Nephron progenitor cell (in vitro differentiated cells): ENCODE results near the gene TLN1.

Experiments
- DNase-seq: peaks from one replicate; pipeline ENCODE4 v3.0.0; 2021
- H3K27ac Mint-ChIP-seq: 2 replicates; pipeline ENCODE4 v1.8.0; 2021; ENCODE audit warnings: mild to moderate bottlenecking, moderate library complexity, mixed read lengths
- H3K27me3 Mint-ChIP-seq: 2 replicates; pipeline ENCODE4 v1.8.0; 2021; ENCODE audit warnings: mild to moderate bottlenecking, low read depth, mixed read lengths; ENCODE audit not compliant: poor library complexity
- H3K36me3 Mint-ChIP-seq: 2 replicates; pipeline ENCODE4 v1.8.0; 2021; ENCODE audit warnings: low read depth, mixed read lengths
- H3K4me1 Mint-ChIP-seq: 2 replicates; pipeline ENCODE4 v1.8.0; 2021; ENCODE audit warnings: mixed read lengths
- H3K4me3 Mint-ChIP-seq: 2 replicates; pipeline ENCODE4 v1.8.0; 2021; ENCODE audit warnings: mild to moderate bottlenecking, moderate library complexity, mixed read lengths
- H3K9me3 Mint-ChIP-seq: 2 replicates; pipeline ENCODE4 v1.8.0; 2021; ENCODE audit warnings: mild to moderate bottlenecking, moderate library complexity, mixed read lengths
- CTCF ChIP-seq: fragments of 200-600 bp; sonication (generic); IDR thresholded peaks from 2 replicates; pipeline ENCODE4 v1.5.0; 2021; ENCODE audit warnings: antibody characterized with exemption

TLN1 gene

DNA sequence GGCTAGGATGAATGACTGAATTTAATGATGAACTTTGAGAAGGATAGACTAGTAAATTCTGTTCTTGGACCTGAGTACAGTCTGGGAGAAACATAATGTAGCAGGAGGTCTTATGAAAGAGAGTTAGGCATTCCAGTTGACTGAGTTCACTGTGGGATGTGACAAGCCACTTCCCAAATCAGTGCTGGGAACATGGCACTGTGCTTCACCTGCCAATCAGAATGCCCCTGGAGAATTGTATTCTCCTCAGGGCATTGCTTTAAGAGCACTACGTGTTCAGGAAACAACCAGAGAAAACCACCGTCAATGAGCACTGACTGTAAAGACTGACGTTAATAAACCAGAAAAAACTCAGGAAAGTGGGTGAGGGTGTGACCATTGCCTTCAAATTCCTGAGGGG is 72.7 kb downstream of the TLN1 start:
- Mint-ChIP-seq H3K4me3 (peak overlapping the region; percentile 86), H3K36me3 (peaks cover 28% of the 10 kb centered on the region), H3K4me1 (peaks cover 67% of the 10 kb centered on the region), H3K9me3 (peaks cover 4% of the 10 kb centered on the region), H3K27me3 (peaks cover 15% of the 10 kb centered on the region), H3K27ac (peak overlapping the region; percentile 7)
- TF ChIP-seq CTCF = no peak
- no peak for DNase-seq

DNA sequence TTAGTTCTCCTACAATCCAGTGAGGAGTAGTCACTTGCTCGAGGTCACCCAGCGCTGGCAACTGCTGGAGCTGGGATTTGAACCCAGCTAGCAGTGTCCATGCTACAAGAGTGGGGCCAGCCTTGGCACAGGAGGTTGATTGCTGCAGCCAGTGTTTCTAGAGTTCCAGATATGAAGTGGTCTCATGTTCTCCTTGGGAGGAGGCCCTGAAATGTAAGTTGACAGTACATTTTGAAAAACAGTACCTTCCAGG is 73.1 kb downstream of the TLN1 start:
- Mint-ChIP-seq H3K27me3 (peaks cover 20% of the 10 kb centered on the region), H3K9me3 (peaks cover 4% of the 10 kb centered on the region), H3K27ac (peak overlapping the region; percentile 7), H3K4me1 (peaks cover 63% of the 10 kb centered on the region), H3K36me3 (peaks cover 28% of the 10 kb centered on the region), H3K4me3 (peak overlapping the region; percentile 86)
- DNase-seq = no peak
- TF ChIP-seq CTCF = no peak

GRCh38 chr9:35658137-35658967 is 73.6 kb downstream of the TLN1 start, which contains the start of gene CCDC107:
CCDC107 (plus strand) TSS chr9:35658292; CDS start chr9:35658380, 88 bp downstream.
- H3K27me3 Mint-ChIP-seq = peaks cover 20% of the 10 kb centered on the region
- peak; percentile 89 for DNase-seq
- H3K9me3 Mint-ChIP-seq = peaks cover 4% of the 10 kb centered on the region
- TF ChIP-seq CTCF = peak; percentile 65
- H3K4me3 Mint-ChIP-seq = peak within 1 kb of the TSS; percentile 86
- H3K4me1 Mint-ChIP-seq = peaks cover 58% of the 10 kb centered on the region
- peak within 1 kb of the TSS; percentile 100 for H3K27ac Mint-ChIP-seq
- H3K36me3 Mint-ChIP-seq = peaks cover 28% of the 10 kb centered on the region

DNA sequence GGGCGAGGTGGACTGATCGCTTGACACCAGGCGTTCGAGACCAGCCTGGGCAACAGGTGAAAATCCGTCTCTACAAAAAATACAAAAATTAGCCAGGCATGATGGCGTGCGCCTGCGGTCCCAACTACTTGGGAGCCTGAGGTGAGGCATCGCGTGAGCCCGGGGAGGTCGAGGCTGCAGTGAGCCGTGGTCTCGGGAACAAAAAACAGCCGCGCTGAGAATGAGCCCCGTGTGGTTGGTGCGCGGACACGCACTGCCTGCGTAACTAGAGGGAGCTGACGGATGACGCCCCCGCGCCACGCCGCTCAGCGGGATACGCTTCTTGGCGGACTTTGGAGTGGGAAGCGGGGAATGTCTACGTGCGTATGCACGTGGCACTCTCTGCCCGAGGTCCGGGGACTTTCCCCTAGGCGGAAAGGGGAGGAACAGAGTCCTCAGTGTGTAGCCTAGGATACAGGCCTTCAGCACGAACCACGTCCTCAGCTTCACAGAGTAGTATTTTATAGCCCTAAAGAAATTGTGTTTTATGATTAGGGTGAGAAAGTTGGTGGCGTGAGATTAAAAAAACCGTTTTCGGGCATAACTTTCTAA is 74.4 kb downstream of the TLN1 start, which contains the start of gene RMRP:
TSS of gene RMRP (minus strand) at position 474 of the 591 bp plus-strand sequence.
- Mint-ChIP-seq H3K27ac (peak within 1 kb of the TSS; percentile 100), H3K27me3 (peaks cover 20% of the 10 kb centered on the region), H3K4me3 (peak within 1 kb of the TSS; percentile 86), H3K9me3 (peaks cover 4% of the 10 kb centered on the region), H3K4me1 (peaks cover 50% of the 10 kb centered on the region), H3K36me3 (peaks cover 25% of the 10 kb centered on the region)
- no peak for TF ChIP-seq CTCF
- peak; percentile 93 for DNase-seq

DNA sequence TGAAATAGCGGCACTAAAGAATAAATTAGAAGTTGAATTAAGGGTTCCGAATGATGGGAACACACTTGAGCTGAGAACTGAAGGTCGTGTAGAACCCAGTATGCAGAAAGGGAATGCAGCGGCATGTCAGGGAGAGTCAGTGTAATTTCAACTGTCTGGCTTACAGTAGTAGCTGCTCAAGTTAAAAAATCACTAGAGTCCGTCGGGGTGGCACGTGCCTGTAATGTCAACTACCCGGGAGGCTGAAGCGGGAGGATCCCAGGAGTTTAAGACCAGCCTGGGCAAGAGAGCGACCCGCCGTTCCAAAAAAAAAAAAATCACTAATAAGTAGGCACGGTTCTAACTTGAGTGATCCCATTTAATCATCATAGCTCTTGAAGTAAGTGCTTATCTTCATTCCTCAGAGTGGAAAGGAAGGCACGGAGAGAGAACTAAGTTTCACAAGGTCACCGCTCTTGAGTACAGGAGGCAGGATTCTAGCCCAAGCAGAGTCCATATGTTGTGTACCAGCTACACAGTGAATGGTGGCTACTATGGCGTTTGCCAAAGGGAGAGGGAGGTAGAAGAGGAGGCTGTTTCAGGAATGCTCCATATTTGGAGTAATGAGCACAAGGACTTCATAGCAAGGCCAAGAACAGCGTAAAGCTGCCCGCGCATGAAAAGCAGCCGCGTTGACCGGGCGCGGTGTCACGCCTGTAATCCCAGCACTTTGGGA is 75.0 kb downstream of the TLN1 start:
- peaks cover 4% of the 10 kb centered on the region for H3K9me3 Mint-ChIP-seq
- peak overlapping the region; percentile 100 for H3K27ac Mint-ChIP-seq
- no peak for DNase-seq
- H3K27me3 Mint-ChIP-seq = peaks cover 20% of the 10 kb centered on the region
- H3K36me3 Mint-ChIP-seq = peaks cover 20% of the 10 kb centered on the region
- TF ChIP-seq CTCF = no peak
- H3K4me3 Mint-ChIP-seq = peak overlapping the region; percentile 84
- peaks cover 44% of the 10 kb centered on the region for H3K4me1 Mint-ChIP-seq
